NCI-H2107 treated with DMSO at 0.1 percent for 48 hours (cell line): ENCODE results near the gene CIDEB.

Experiments
- DNase-seq: peaks from one replicate; lab custom pipeline; 2025; ENCODE audit not compliant: unreplicated experiment; lab: John Stamatoyannopoulos, UW

The CIDEB gene

DNA sequence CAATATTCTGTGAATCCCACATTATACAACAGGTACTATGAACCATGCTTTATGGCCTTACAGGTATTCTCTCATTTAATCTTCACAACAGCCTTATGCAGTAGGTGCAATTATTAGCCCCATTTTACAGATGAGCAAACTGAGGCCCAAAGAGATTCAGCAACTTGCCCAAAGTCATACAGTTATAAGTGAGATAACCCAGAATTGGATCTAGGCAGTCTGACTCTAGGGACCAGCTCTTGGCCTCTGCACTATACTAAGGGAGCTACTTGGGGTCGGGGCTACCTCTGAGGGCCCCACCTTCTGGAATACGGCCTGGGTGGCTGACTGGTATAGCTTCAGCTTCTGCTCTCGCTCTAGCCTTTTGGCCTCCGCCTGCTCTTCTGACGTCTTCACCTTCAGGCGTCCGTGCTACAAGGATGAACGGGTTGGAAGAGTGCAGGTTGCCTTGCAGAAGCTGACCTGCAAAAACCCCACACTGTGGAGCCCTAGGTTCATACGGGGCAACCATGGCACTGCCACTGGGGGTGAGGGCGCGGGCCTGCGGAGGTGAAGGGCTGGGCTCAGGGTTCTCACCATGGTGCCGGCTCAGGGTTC, 37.1 kb downstream of the CIDEB start:
- DNase-seq: no peak

DNA sequence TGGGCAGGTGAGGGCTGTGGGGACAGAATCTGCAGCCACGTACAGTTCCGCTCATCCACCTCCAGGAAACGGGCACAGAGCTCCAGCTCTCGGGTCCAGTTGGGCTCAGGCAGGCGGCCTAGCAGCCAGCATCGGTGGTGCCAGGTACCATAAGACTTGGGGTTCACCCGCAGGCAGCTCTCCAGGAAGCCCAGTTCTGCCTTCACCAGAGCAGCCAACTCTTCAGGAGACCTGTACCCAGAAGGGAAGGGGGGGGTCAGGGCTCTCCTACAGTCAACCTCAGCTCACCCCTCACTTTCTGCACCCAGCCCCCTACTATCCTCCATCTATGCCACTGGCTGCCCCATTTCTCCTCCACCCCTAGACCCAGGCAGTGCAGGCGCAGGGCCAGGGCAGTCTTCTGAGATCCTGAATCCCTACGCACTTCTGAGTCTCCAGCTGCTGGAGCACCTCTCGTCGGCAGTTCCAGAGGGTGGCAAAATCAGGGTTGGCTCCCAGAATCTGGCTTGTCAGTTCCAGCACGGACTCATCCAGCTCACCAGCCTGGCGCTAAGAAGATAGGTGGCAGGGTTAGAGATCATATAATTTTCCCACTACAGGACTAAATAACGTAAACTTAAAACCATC, 37.8 kb downstream of the CIDEB start:
- DNase-seq: no peak

DNA sequence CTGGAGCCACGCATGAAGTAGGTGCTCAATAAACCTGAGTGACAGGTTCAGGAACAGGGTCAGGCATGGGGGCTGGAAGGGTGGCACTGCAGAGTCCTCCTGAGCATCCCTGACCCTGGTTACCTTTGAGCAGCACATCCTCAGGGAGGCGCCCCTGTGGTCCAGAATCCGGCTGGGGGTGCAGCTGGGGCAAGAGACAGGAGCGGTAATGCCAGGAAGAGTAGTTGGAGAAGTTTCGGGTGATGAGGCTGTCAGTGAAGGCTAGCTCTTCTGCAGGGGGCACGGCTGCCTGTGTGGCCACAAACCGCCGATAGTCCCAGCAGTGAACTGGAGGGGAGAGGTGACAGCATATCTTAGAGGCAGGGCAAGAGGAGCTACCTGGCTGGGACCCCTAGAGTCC, 38.4 kb downstream of the CIDEB start:
- DNase-seq: no peak

DNA sequence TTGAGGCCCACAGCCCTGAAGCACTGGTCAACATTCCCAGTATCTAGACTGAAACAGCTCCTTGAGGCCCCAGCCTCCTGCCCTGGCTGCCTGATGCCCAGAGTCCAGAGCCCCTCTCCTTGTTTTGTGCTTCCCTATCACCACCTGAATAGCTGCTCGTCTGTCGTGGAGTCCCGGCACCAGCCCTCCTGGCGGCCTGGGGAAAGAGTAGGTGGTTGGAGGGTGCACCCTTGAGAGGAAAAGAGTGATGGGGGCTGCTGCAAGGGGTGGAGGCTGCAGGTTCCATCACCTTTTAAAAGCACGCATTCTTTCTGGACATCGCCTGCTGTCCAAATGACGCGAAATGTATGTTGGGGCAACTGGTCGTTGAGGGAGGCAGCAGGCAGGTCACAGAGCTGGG, 39.6 kb downstream of the CIDEB start:
- no peak for DNase-seq

DNA sequence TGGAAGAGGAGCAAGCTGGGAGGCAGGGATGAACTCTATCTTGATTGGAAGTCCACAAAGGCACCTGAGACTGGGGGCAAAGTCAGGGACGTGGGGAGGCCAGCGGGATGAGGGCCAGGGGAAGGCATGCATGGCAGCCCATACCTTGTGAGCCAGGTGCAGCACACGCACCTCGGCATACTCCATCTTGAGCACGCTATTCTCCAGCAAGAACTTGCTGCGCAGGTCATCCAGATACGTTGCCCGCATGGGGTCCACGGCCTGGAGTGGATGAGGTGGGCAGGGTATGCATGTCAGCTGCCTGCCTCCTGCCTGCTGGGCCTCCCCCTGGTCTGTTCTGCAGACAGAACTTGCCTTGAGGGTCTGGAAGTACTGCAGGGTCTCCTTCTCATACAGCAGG, 40.3 kb downstream of the CIDEB start:
- no peak for DNase-seq

DNA sequence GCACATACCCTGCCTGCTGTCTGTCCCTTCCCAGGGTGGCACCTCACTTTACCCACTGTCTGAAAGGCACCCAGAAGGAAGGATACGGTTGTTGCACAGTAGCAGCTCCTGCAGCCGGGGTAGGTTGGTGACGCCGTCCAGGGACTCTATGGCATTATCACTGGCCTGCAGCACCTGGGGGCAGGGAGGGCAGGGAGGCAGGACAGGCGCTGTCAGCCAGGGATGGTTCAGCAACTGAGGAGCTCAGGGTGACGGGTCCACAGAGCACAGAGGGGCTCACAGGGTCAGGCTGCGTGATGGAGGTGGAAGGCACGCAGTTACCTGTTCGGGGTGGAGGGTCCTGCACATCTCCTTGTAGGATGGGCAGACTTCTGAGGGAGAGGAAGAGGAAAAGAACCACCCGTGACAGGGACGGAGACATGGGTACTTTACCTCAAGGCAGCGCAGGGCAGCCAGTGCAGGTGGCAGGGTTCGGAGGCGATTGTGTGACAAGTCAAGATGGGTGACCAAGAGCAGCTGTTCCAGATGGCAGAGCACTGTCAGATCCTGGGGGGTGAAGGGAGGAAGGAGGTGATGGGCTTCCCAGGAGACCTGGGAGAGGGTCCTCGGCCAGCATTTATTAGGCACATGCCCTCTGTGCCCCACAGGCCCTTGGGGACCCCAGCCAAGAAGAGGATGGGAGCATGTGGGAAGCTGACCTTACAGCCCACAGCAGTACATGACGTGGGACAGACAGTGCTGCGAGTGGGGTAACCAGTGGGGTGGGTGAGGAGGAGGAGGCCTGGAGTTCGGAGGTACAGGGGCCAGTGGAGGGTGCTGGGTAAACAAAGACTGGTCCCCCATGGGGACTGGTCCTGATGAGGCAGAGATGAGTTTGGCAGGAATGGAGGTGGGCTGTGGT, 41.2 kb downstream of the CIDEB start:
- DNase-seq: no peak

DNA sequence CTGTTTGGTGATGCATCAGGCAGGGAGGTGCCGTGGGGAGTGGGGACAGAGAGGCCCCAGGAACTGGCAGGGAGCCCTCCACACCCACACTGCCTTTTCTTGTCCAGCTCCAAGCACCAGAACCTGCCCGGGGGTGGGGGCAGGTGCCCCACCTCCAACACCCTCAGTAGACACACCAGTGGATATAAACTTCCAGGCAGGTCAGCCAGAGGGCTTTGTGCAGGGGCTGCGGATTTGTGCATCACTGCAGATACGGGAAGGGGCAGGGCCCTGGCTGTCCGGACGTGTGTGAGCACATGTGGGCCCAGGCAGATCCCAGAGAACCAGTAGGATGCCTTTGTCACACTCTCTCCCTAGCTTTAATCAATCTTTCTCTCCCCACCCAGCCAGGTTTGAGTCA, 43.5 kb downstream of the CIDEB start:
- no peak for DNase-seq

DNA sequence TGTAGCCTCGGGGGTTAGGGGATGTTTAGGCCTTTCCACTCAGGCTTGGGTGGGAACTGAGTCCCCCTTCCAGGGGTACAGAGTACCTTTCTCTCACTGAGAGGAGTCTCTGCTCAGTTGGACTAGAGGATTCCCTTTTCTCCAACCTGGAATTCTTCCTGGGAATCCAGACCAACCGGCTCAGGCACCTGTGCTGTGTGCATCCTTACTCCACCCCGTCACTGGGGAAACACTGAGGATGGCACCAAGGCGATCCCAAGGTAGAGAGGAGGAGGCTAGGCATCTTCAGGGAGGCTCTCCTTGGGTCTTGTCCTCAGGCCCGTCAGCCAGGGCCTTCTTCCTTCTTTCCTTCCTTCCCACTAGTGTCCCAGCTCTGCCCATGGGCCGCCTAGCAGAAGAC, 43.9 kb downstream of the CIDEB start:
- DNase-seq: no peak

DNA sequence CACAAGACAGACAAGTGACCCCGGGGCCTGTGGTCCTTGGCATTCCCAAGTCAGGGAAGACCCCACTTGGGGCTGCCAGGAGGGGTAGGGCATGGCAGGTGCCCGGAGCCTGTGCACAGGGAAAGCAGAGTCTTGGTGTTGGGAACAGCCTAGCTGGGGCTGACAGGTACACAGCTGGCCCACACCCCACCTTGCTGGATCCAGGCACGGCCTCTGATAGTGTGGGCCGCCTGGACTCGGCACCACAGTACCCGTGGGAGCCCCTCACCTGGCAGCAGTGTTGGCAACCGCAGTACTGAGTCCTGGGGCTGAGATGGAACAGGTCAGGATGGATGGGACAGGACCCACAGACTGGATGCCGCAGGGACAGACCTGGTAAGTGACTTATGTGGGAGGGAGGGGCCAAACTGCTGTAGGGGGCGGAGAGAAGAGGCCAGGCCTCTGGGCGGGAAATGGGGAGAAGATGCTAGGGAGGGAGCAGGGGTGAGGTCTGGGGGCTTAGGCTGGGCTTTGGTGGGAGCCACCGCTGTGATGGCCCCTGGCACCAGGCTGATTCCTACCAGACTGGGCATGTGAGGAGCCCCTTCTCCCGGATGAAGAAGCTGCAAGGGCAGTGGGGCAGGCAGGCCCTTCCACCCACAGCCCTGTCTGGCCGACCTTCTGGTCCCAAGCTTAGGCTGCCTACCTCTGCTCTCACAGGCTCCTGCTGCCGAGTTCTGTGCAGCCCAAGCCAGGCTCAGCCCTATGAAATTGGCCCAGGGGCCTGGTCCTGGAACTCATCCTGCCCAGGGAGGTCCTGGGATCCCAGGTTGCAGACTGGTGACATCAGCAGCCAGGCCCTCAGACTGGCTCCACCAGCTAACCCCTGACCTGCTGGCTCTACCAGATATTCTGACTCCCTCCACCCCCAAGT, 44.7 kb downstream of the CIDEB start, which contains the start of gene TGM1:
Gene TGM1, minus strand, starts transcription at position 357 of the 913 bp plus-strand sequence. CDS start 825 bp downstream, outside the sequence.
- no peak for DNase-seq

DNA sequence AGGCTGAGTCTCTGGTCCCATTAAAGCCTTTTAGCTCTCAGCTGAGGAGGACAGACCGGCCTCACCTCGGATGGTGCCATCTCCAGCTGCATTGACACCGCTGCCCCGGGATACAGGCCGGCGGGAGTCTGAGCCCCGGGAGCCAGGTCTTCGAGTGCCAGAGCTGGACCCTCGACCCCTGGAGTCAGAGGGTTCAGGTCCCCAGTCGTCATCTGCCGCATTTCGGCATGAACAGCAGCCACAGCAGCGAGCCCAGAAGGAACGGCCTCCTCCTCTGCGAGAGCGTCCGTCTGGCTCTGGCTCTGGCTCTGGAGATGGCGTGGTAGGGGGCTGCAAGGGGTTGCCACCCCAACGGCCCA, 45.8 kb downstream of the CIDEB start:
- no peak for DNase-seq

DNA sequence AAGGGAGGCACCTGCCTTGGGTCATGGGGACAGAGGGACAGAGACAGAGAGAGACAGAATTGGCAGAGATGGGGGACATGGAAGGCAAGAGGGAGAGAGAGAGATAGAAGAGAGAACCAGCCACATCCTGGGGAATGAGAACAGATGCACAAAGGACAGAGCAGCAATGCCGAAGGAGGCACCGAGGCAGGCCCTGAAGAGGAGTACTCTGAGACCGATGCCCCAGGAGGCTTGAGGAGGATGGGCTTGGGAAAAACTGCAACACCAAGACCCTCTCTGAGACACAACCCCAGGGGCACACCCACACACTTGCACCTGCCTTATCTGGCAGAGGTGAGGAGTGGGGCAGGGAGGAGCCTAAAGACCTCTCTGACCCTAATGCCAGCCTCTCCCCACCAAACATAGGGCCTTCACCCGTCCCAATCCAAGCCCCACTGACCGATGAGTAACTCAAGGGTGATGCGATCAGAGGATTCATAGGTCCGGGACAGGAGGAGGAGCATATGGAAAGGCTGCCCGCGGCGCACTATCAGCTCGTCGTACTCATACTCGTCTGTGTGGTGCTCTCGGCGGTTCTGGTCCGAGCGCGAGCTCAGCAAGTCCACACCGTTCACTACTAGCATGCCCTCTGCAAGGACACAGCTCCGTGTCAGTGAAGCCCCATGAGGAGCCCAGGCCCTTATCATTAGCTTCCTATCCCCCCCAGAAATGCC, 46.4 kb downstream of the CIDEB start:
- DNase-seq: no peak

DNA sequence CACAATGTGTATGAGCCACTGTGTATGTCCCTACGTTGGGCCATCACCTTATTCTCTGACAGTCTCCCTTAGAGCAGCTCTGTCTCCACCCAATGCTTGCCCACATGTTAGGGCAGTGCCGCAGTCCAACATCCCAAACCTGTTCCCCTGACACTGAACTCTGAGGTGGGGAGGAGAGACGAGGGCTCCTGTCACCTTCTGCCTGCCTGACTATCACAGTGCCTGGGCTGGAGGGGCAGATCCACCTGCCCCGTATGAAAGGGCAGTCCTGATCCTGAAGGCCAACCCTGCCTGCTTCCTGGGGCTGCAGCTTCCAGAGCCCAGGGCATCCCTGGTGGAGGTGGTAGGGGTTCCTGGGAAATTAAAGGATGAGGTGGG, 47.0 kb downstream of the CIDEB start:
- no peak for DNase-seq

DNA sequence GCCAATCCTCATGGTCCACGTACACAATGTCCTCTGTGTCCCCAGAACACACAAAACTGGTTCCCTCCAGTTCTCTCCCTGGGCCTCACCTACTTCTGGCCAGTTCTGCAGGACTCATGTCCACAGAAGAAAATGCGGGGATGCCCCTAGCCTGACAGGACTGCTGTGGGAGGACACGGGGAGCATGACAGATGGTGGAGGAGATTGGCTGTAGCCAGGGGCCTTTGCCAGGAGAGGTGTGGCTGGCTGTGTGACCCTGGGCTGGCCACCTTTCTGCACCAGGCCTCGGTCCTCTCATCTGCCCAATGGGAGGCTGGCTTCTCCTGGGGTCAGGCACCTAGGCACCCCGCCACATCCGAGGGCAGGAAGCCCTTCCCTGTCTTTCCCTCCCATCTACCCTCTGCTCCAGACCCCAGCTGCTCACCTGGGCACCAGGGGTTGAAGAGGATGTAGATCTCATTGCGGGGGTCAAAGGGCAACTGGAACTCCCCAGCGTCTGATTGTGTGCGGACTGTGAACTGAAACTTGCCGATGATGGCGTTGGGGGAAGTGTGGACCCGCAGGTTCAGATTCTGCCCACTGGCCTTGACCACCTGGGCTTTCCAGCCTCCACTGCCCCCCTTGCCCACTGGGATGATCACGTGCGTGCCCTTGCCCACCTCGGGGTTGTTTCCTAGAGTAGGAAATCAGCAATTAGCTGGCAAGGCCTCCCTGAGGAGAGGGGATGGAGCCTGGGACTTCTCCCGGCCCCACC, 47.6 kb downstream of the CIDEB start:
- DNase-seq: no peak

DNA sequence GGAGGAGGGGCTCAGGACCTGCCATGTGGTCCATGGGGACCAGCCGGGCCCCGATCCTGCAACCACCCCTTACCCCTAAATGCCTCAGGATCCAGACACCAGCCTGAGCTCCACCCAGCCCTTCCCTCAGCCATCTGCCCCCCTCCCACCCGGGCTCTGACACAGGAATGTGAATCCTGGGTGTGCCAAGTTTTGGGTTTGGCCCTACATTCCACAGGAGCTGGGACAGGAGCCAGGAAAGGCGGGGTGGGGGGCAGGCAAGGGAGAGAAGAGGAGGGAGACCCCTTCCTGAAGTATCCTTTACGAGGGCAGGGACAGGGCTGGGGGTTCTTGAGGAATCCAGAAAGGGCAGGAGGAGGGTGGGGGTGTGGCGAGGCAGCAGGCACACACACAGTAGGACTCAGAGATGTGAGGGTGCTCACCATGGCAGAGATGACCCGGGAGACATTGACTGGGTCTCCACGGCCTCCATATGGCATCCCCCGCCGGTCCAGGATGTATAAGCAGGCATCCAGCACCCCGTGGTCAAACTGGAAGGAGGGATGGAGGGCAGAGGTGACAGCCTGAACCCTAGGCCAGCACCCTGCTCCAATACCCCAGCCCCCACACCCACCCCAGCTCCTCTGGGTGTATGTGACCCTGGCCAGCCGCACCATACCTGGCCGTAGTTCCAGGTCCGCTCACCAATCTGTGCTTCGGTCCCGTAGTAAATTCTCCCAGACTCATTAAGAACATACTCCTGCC, 48.3 kb downstream of the CIDEB start:
- no peak for DNase-seq

DNA sequence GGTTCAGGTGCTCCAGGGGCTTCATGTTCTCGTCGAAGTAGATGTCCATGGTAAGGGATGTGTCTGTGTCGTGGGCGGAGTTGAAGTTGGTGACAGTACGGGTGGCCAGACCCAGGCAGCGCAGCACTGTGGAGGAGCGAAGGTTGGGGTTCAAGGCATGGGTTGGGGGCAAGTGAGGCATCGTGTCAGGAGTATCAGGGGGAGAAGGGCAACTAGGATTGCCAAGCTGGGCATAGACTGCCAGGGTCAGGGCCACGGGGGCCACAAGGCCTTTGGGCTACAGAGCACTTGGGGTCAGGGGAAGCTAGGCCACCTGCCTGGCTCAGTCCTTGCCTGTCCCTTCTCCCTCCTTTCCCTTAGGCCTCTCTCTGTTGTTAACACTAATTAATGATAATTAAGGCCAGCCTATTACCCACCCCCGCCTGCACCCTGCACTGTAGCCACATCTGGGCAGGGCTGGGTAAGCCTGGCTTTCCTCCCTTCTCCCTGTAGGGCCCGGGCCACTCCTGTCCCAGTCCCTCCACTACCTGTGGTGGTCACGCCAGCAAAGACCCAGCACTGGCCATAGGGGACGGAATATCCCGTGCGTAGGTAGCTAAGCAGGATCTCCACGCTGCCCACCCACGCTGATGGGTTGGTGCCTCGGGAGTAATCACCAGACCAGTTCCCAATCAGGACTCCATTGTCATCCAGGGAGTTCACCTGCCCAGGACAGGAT, 49.1 kb downstream of the CIDEB start:
- no peak for DNase-seq

DNA sequence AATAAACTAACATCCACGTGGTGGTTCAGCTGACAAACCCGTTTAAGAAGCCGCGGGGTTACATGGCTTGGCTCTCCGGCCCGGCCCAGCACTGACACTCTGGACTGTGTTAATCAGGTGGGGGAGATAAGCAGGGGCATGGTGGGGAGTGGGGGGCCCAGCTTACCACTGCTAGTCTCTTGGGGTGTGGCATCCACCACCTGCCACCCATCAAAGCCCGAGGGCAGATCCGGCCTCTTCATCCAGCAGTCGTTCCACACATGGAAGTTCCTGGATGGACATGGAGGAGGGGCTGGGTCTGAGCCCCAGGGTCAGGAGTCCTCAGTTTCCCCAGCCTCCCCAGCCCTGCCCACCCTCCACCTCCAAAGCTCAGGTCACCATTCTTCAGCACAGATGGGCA, 49.7 kb downstream of the CIDEB start:
- no peak for DNase-seq

DNA sequence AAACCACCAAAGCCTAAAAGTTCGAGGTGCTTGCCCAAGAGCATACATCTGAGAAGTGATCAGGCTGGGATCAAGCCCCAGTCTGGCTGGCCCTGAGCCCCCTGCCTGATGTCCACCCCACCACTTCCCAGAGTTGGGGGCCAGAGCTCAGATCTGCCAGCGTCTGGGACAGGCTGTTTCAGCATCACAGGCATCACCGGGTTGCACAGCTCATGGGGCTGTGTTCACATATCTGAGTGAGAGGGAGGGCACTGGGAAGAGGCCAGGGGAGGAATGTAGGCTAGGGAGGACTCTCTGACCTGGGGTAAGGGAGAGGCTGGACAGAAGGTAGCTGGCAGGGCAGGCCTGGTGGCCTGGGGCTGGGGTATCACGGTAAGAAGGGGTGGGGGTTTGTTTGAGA, 50.8 kb downstream of the CIDEB start:
- DNase-seq: no peak

DNA sequence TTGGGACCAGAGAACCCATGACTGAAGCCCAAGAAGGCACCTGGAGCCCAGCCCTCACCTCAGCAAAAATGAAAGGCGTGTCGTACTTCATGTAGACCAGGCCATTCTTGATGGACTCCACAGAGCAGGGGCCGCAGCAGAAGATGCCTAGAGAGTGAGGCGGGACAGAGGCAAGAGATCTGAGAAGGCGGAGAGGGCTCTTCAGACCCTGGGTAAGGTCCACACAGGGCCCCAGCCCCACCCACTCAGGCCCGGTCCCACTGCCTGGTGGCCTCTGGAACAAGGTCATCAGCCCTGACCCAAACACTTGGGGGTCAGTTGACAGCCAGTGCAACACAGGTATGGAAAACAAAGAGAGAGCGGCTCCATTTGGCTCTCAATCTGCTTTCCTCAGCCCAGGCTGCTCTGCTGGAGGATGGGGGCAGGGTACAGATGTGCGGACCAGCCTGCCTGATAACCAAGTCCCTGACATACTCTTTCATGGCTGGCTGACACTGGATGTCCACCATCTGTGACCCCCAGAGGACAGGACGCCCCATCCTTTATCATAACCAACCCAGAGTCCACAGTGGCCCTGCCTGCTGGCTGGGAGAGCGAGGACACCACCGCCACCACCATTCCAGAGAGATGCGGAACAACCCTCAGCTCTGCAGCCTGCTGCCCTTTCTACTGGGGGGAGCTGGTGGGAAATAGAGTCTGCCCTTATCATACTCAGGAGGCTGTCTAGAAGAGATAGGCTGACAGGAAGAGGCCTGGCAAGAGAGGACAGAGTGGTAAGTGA, 51.7 kb downstream of the CIDEB start:
- no peak for DNase-seq
